Measurements from ENCODE around the gene CSNK1G2.

DNA sequence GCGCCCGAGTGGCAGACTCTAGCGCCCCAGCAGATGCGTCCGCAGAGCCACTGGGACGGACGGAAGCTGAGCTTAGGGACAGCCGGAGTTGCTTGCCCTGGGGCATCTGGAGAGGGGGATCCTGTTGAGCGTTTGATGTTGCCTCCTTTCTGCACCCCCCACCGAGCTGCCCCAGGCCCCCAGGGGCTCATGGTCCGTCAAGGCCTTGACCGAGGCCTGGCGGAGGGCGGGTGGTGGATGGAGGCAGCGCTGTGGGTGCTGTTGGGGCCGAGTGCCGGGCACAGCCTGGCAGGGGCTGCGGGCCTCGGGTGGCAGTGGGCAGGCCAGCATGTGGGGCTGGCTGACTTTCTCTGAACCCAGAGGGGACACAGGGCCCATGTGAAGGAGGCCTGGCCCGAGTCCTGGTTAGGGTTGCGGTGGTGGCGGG, 2.7 kb downstream of the CSNK1G2 start:
- TF ChIP-seq, protein P1, sequence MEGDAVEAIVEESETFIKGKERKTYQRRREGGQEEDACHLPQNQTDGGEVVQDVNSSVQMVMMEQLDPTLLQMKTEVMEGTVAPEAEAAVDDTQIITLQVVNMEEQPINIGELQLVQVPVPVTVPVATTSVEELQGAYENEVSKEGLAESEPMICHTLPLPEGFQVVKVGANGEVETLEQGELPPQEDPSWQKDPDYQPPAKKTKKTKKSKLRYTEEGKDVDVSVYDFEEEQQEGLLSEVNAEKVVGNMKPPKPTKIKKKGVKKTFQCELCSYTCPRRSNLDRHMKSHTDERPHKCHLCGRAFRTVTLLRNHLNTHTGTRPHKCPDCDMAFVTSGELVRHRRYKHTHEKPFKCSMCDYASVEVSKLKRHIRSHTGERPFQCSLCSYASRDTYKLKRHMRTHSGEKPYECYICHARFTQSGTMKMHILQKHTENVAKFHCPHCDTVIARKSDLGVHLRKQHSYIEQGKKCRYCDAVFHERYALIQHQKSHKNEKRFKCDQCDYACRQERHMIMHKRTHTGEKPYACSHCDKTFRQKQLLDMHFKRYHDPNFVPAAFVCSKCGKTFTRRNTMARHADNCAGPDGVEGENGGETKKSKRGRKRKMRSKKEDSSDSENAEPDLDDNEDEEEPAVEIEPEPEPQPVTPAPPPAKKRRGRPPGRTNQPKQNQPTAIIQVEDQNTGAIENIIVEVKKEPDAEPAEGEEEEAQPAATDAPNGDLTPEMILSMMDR (IDR thresholded peaks at IDR 0.05), result no peak
- TF ChIP-seq ZFX (IDR thresholded peaks at IDR 0.05; ENCODE audit: borderline replicate concordance), result no peak
